ENCODE results near the gene FLAD1. TPM values are rescaled to one million over a fixed set of nuclear protein-coding genes. Genes with fewer than 3 reads are reported as not detected.

Gene FLAD1
- total RNA-seq, 2 experiments from 2014 or later, result 16.7 to 19.4 TPM

DNA sequence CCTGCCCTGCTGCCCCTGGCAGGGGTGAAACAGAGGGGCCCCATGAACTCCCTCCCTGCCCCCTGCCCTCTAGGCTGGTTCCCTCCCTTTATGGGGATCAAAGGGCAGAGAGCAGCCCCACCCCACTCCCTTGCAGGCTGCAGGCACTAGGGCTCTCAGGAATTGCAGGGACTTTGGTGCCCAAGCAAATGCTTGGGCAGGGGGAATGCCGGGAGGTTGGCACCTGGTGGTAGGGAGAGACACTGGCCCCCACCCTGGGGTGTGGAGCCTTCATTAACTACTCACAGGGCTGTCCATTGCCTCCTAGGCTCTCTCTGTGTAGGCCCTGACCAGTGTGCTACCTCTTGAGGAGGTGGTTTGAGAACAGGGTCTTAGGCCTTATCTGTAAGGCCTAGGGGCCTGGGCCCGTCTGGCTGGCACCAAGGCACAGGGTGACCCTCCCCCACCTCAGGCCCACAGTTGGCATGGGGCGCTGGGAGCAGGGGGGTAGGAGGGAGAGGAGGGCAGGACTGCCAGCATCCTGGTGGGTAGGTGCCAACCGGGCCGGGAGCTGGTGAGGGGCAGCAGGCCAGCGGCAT is 24.2 kb downstream of the FLAD1 start:
- ChIA-PET POLR2A (interaction anchor here (1.0 to 10.7 kb wide), 11 partner anchors 7 to 70 kb away, joined by 3 to 189 read pairs (median 7); partner anchors contain the start of genes ADAM15, CKS1B, FLAD1 and PBXIP1), CTCF (interaction anchor here (1.3 to 4.0 kb wide), 4 partner anchors 9 to 46 kb away, joined by 3 to 31 read pairs (median 8); partner anchors contain the start of gene PYGO2)
- Mint-ChIP-seq H3K9me3 (no peaks in the 10 kb centered on the region), H3K4me3 (peak overlapping the region; percentile 91), H3K27ac (peak overlapping the region; percentile 80), H3K36me3 (ENCODE audit: low read depth) (peaks cover 25% of the 10 kb centered on the region), H3K4me1 (ENCODE audit: low read depth) (peaks cover 76% of the 10 kb centered on the region), H3K27me3 (no peaks in the 10 kb centered on the region)
- intact Hi-C loops (cut with DNase I, micrococcal nuclease), result no loop called here
- Histone ChIP-seq H3K27ac (ENCODE audit: low read depth in 1 of 2, low read length in 2 of 2) (peak overlapping the region; percentile 87 to 88), H3K9me3 (ENCODE audit: control insufficient read depth in 1 of 2, insufficient read depth in 1 of 2, low read length in 2 of 2) (no peaks in the 10 kb centered on the region), H3K27me3 (ENCODE audit: control insufficient read depth in 1 of 2, insufficient read depth in 2 of 2, low read length in 2 of 2) (no peaks in the 10 kb centered on the region), H3K36me3 (ENCODE audit: insufficient read depth, low read length) (peaks cover 15% of the 10 kb centered on the region), H3K4me1 (ENCODE audit: insufficient read depth, low read length) (peaks cover 86% of the 10 kb centered on the region), H3K4me3 (ENCODE audit: low read length) (peak overlapping the region; percentile 89)
- TF ChIP-seq, protein P1, sequence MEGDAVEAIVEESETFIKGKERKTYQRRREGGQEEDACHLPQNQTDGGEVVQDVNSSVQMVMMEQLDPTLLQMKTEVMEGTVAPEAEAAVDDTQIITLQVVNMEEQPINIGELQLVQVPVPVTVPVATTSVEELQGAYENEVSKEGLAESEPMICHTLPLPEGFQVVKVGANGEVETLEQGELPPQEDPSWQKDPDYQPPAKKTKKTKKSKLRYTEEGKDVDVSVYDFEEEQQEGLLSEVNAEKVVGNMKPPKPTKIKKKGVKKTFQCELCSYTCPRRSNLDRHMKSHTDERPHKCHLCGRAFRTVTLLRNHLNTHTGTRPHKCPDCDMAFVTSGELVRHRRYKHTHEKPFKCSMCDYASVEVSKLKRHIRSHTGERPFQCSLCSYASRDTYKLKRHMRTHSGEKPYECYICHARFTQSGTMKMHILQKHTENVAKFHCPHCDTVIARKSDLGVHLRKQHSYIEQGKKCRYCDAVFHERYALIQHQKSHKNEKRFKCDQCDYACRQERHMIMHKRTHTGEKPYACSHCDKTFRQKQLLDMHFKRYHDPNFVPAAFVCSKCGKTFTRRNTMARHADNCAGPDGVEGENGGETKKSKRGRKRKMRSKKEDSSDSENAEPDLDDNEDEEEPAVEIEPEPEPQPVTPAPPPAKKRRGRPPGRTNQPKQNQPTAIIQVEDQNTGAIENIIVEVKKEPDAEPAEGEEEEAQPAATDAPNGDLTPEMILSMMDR (IDR thresholded peaks at IDR 0.05), result no peak
- ATAC-seq (ENCODE audit: poor library complexity), result peak; percentile 1
- DNase-seq, result no peak

DNA sequence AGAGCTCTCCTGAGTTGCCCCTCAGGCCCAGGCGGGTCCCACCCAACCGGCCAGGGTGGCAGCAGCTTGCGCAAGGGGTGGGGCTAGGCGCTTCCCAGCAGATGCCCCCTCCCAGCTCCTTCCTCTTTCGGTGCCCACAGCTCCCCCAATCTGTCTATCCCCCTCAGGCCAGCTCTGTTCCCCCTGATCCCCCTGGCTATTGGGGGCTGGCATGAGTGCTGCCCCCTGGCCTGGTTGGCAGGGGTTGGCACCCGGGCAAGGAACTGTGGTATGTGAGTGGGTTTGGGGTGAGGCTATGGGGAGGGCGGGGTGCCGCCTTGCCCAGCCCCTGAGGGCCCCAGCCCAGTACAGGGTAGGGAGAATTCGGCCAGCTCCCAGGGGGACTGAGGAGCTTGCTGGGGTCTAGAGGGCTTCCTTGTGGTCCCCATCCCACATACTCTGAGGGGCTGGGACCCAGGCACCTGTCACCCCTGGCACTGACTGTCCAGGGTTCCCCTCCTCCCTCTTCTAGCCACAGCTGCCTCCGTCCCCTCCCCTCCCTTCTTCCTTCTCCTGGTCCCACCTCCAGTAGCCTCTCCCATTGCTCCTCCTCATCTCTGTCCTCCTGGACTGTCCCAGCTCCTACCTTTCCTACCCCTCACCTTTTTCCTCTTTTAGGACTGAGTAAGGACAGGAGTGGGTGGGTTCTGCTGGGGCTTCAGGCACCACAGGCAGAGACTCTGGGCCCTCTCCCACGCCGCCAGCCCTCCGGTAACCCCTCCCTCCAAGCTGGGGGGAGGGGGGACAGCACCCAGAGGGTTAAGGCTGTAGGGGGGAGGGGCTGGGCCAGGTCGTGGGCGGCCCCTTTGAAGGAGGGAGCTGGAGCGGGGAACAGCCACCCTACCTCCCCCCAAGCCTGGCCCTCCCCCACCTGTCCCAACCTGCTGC is 25.1 kb downstream of the FLAD1 start:
- H3K4me3 Mint-ChIP-seq, result peak overlapping the region; percentile 91

More for the DNA sequence above, 25.1 kb downstream of the FLAD1 start:
- peaks cover 85% of the 10 kb centered on the region for H3K4me1 Mint-ChIP-seq (ENCODE audit: low read depth)
- no peaks in the 10 kb centered on the region for H3K9me3 Mint-ChIP-seq
- H3K27ac Mint-ChIP-seq, result peak overlapping the region; percentile 92
- ChIA-PET CTCF (interaction anchor here (1.3 to 4.0 kb wide), 4 partner anchors 9 to 72 kb away, joined by 4 to 31 read pairs (median 8); partner anchors contain the start of gene PMVK), POLR2A (interaction anchor here (1.0 to 10.7 kb wide), 9 partner anchors 8 to 71 kb away, joined by 3 to 189 read pairs (median 14); partner anchors contain the start of genes ADAM15, CKS1B, FLAD1 and PBXIP1)
- TF ChIP-seq, protein P1 (IDR thresholded peaks at IDR 0.05), result no peak
- H3K36me3 ChIP-seq (ENCODE audit: insufficient read depth, low read length), result peaks cover 18% of the 10 kb centered on the region
- intact Hi-C loops (cut with DNase I, micrococcal nuclease), result no loop called here
- peaks cover 95% of the 10 kb centered on the region for H3K4me1 ChIP-seq (ENCODE audit: insufficient read depth, low read length)
- ATAC-seq (ENCODE audit: poor library complexity) (peak; percentile 4), DNase-seq (peak in 4 of 14 experiments; percentile 44 to 71 (median 50))
- H3K27ac ChIP-seq (ENCODE audit: low read depth in 1 of 2, low read length in 2 of 2), result peak overlapping the region; percentile 87 to 88
- H3K36me3 Mint-ChIP-seq (ENCODE audit: low read depth), result peaks cover 31% of the 10 kb centered on the region
- H3K27me3 ChIP-seq (ENCODE audit: control insufficient read depth in 1 of 2, insufficient read depth in 2 of 2, low read length in 2 of 2), result no peaks in the 10 kb centered on the region
- H3K9me3 ChIP-seq (ENCODE audit: control insufficient read depth in 1 of 2, insufficient read depth in 1 of 2, low read length in 2 of 2), result no peaks in the 10 kb centered on the region
- H3K4me3 ChIP-seq (ENCODE audit: low read length), result peak overlapping the region; percentile 89
- H3K27me3 Mint-ChIP-seq, result no peaks in the 10 kb centered on the region

Measured in CD4-positive, alpha-beta T cell (primary cell).